Measurements from ENCODE around the gene DGKQ. TPM values are rescaled to one million over a fixed set of nuclear protein-coding genes. Genes with fewer than 3 reads are reported as not detected.

DGKQ gene
- polyA plus RNA-seq, 1 experiment = 4.5 TPM

DNA sequence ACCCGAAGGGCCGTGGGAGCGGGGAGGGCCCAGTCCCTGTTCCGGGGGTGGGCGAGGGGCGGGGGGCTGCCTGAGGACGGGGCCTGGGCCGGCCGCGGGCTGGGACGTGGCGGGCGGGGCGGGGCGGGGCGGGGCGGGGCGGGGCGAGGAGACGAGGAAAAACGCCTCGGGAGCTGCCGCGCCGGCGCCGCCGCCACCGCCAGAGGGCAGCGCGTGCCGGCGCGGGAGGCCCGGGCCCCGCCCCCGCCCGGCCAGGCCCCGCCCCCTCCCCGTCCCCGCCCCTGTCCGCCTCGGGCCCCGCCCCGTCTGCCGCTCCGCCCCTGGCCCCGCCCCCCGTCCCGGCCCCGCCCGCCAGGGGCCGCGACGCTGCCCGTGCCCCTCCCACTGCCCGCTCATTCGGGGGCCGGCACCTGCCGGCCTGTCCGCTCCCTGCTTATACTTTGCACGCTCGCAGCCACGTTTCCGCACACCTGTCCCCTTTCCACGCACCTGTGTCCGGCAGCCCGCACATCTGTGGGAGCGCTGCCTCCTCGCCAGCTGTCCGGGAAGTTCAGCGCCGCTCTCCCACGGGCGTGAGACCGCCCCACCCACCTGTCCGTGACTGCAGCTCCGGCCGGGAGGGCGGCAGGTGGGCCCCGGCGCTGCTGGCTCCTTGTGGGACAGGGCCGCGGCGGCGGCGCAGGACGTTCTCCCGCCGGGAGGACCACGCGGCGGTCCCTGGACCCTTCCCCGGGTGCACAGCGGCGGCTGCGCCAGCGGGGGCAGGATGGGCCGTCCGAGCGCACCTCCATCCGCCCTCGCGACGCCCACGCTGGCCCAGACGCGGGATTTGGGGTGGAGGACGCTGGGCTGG is 36.4 kb upstream of the DGKQ start:
- Histone ChIP-seq H3K9me3 (ENCODE audit: control insufficient read depth, insufficient read depth, low read length) (peaks cover 12% of the 10 kb centered on the region), H3K4me3 (ENCODE audit: low read depth, low read length) (peak overlapping the region; percentile 66), H3K27me3 (ENCODE audit: control insufficient read depth, insufficient read depth, low read length) (peaks cover 34% of the 10 kb centered on the region), H3K27ac (ENCODE audit: low read depth, low read length) (no peak overlapping the region)
- TF ChIP-seq CTCF (IDR thresholded peaks at IDR 0.05; ENCODE audit: low read depth, low read length) = no peak
- DNase-seq (ENCODE audit: low read depth, low spot score) = no peak
- POLR2A ChIA-PET = interaction anchor here (0.6 to 1.3 kb wide), 5 partner anchors 22 to 337 kb away, joined by 3 to 5 read pairs (median 4); partner anchors contain the start of gene UVSSA
- CTCF ChIA-PET = no interaction called here

DNA sequence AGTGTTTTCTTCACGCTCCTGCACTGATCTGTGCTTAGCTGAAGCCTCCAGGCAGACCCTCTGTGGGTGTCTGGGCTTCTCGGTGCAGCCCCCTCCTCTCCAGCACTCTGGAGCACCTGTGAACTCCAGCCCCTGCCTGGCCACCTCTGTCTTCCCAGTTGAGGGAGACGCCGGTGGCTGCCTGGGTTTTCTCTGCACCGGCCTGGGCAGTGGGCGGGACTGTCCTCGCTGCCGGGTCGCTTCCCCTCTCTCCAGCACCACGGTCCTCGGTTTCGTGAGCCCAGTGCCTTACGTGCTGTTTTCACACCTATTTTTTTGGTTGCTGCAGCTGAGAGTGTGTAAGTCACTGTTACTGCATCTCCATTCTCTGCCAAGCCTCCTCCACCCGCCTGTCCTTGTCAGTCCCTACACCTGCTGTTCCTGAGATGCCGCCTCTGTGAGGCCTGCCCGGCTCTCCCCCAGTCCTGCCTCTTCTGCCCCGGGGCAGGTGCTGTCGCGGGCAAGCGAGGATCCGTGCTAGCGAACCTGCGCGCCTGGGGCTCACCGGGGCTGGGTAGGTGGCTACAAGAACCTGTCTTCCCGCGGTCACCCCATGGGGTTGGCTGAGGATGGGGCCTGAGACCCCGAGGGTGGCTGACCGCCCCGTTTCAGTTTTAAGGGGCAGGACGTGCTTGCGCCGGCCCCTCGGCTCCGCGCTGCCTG is 35.6 kb upstream of the DGKQ start:
- CTCF ChIA-PET = no interaction called here
- no peak for TF ChIP-seq CTCF (IDR thresholded peaks at IDR 0.05; ENCODE audit: low read depth, low read length)
- POLR2A ChIA-PET = no interaction called here
- no peak overlapping the region for H3K27ac ChIP-seq (ENCODE audit: low read depth, low read length)
- H3K9me3 ChIP-seq (ENCODE audit: control insufficient read depth, insufficient read depth, low read length) = peaks cover 12% of the 10 kb centered on the region
- H3K4me3 ChIP-seq (ENCODE audit: low read depth, low read length) = peak overlapping the region; percentile 66
- DNase-seq (ENCODE audit: low read depth, low spot score) = no peak
- peaks cover 40% of the 10 kb centered on the region for H3K27me3 ChIP-seq (ENCODE audit: control insufficient read depth, insufficient read depth, low read length)

- TF ChIP-seq CTCF (IDR thresholded peaks at IDR 0.05; ENCODE audit: low read depth, low read length) = no peak
- Histone ChIP-seq H3K27me3 (ENCODE audit: control insufficient read depth, insufficient read depth, low read length) (peaks cover 55% of the 10 kb centered on the region), H3K9me3 (ENCODE audit: control insufficient read depth, insufficient read depth, low read length) (peaks cover 12% of the 10 kb centered on the region), H3K4me3 (ENCODE audit: low read depth, low read length) (no peak overlapping the region), H3K27ac (ENCODE audit: low read depth, low read length) (no peak overlapping the region)
- ChIA-PET POLR2A (no interaction called here), CTCF (no interaction called here)
- DNase-seq (ENCODE audit: low read depth, low spot score) = no peak
Measured at GRCh38 chr4:1006856-1007255, 33.5 kb upstream of the DGKQ start.

GRCh38 chr4:1004557-1005485 is 31.5 kb upstream of the DGKQ start:
- no peak overlapping the region for H3K27ac ChIP-seq (ENCODE audit: low read depth, low read length)
- DNase-seq (ENCODE audit: low read depth, low spot score) = no peak
- TF ChIP-seq CTCF (IDR thresholded peaks at IDR 0.05; ENCODE audit: low read depth, low read length) = no peak
- H3K9me3 ChIP-seq (ENCODE audit: control insufficient read depth, insufficient read depth, low read length) = peaks cover 12% of the 10 kb centered on the region
- no peak overlapping the region for H3K4me3 ChIP-seq (ENCODE audit: low read depth, low read length)
- ChIA-PET POLR2A (no interaction called here), CTCF (no interaction called here)
- H3K27me3 ChIP-seq (ENCODE audit: control insufficient read depth, insufficient read depth, low read length) = peaks cover 74% of the 10 kb centered on the region
